ENCODE measurements around the gene ATP5F1D. TPM values are rescaled to one million over a fixed set of nuclear protein-coding genes. Genes with fewer than 3 reads are reported as not detected.

Gene ATP5F1D
- total RNA-seq, 1 donor from 2014 or later = 7.1 TPM

- Mint-ChIP-seq H3K27me3 (ENCODE audit: insufficient read depth, low read depth) (peaks cover 7% of the 10 kb centered on the region), H3K27ac (no peak overlapping the region), H3K9me3 (no peaks in the 10 kb centered on the region), H3K36me3 (peaks cover 4% of the 10 kb centered on the region), H3K4me1 (peaks cover 28% of the 10 kb centered on the region), H3K4me3 (peak overlapping the region; percentile 22)
- Histone ChIP-seq H3K4me2 (no peak overlapping the region), H3K27me3 (peaks cover 25% of the 10 kb centered on the region), H3K9ac (no peak overlapping the region), H3F3A (ENCODE audit: low read depth) (peaks cover 48% of the 10 kb centered on the region), H3K36me3 (no peaks in the 10 kb centered on the region), H2AFZ (replicated peaks) (no peak overlapping the region), H3K4me3 (no peak overlapping the region), H4K20me1 (ENCODE audit: low read depth) (peaks cover 21% of the 10 kb centered on the region), H3K27ac (no peak overlapping the region), H3K9me3 (ENCODE audit: low read depth) (no peaks in the 10 kb centered on the region), H3K79me2 (ENCODE audit: low read depth) (peaks cover 13% of the 10 kb centered on the region), H3K4me1 (peaks cover 8% of the 10 kb centered on the region)
- TF ChIP-seq CTCF (IDR thresholded peaks at IDR 0.05) (no peak), EZH2 (IDR thresholded peaks at IDR 0.05) (no peak), EZH2phosphoT487 (IDR thresholded peaks at IDR 0.05) (no peak)
- DNase-seq (ENCODE audit: low spot score) = no peak
These were observed 39.4 kb downstream of the ATP5F1D start for GRCh38 chr19:1280636-1281568.

GRCh38 chr19:1281569-1282287 lies 40.2 kb downstream of the ATP5F1D start:
- peaks cover 15% of the 10 kb centered on the region for H4K20me1 ChIP-seq (ENCODE audit: low read depth)
- H3K4me3 ChIP-seq = no peak overlapping the region
- no peak overlapping the region for H3K4me3 Mint-ChIP-seq
- no peak for TF ChIP-seq EZH2 (IDR thresholded peaks at IDR 0.05)
- TF ChIP-seq EZH2phosphoT487 (IDR thresholded peaks at IDR 0.05) = no peak
- TF ChIP-seq CTCF (IDR thresholded peaks at IDR 0.05) = no peak
- H3K4me1 ChIP-seq = peaks cover 4% of the 10 kb centered on the region
- peaks cover 10% of the 10 kb centered on the region for H3K79me2 ChIP-seq (ENCODE audit: low read depth)
- no peaks in the 10 kb centered on the region for H3K36me3 ChIP-seq
- H3K36me3 Mint-ChIP-seq = peaks cover 3% of the 10 kb centered on the region
- H3K9me3 Mint-ChIP-seq = no peaks in the 10 kb centered on the region
- H3K4me1 Mint-ChIP-seq = peaks cover 25% of the 10 kb centered on the region
- H3F3A ChIP-seq (ENCODE audit: low read depth) = peaks cover 46% of the 10 kb centered on the region
- no peak overlapping the region for H3K9ac ChIP-seq
- H2AFZ ChIP-seq (replicated peaks) = no peak overlapping the region
- no peak overlapping the region for H3K27ac ChIP-seq
- peaks cover 25% of the 10 kb centered on the region for H3K27me3 ChIP-seq
- H3K27me3 Mint-ChIP-seq (ENCODE audit: insufficient read depth, low read depth) = peaks cover 7% of the 10 kb centered on the region
- DNase-seq (ENCODE audit: low spot score) = no peak
- no peaks in the 10 kb centered on the region for H3K9me3 ChIP-seq (ENCODE audit: low read depth)
- peak overlapping the region; percentile 58 for H3K27ac Mint-ChIP-seq
- H3K4me2 ChIP-seq = no peak overlapping the region

GRCh38 chr19:1282588-1283206 lies 41.1 kb downstream of the ATP5F1D start:
- no peak overlapping the region for H3K4me2 ChIP-seq
- peaks cover 25% of the 10 kb centered on the region for H3K27me3 ChIP-seq
- no peak overlapping the region for H3K9ac ChIP-seq
- H3K79me2 ChIP-seq (ENCODE audit: low read depth) = peaks cover 14% of the 10 kb centered on the region
- peaks cover 7% of the 10 kb centered on the region for H3K27me3 Mint-ChIP-seq (ENCODE audit: insufficient read depth, low read depth)
- H3K4me3 Mint-ChIP-seq = no peak overlapping the region
- no peak overlapping the region for H3K27ac Mint-ChIP-seq
- H3K4me3 ChIP-seq = no peak overlapping the region
- no peak for DNase-seq (ENCODE audit: low spot score)
- H4K20me1 ChIP-seq (ENCODE audit: low read depth) = peaks cover 22% of the 10 kb centered on the region
- peaks cover 13% of the 10 kb centered on the region for H3K4me1 ChIP-seq
- H3F3A ChIP-seq (ENCODE audit: low read depth) = peaks cover 50% of the 10 kb centered on the region
- H3K9me3 ChIP-seq (ENCODE audit: low read depth) = no peaks in the 10 kb centered on the region
- H3K9me3 Mint-ChIP-seq = no peaks in the 10 kb centered on the region
- peaks cover 2% of the 10 kb centered on the region for H3K36me3 Mint-ChIP-seq
- H2AFZ ChIP-seq (replicated peaks) = no peak overlapping the region
- peaks cover 22% of the 10 kb centered on the region for H3K4me1 Mint-ChIP-seq
- no peak overlapping the region for H3K27ac ChIP-seq
- H3K36me3 ChIP-seq = no peaks in the 10 kb centered on the region
- TF ChIP-seq EZH2 (IDR thresholded peaks at IDR 0.05) (no peak), EZH2phosphoT487 (IDR thresholded peaks at IDR 0.05) (no peak), CTCF (IDR thresholded peaks at IDR 0.05) (no peak)

Data from neural progenitor cell (in vitro differentiated cells).